Sciatic nerve (tissue), 2 donors: Measurements from ENCODE around the gene AUTS2. TPM values are rescaled to one million over a fixed set of nuclear protein-coding genes. Genes with fewer than 3 reads are reported as not detected.

ENCODE experiments used
- ATAC-seq: fragments of 200-7000 bp; cut with Tn5 transposase; one replicate; pipeline ENCODE4 v1.9.1; 2020; ENCODE audit warnings: mild to moderate bottlenecking, moderate library complexity
- DNase-seq: peaks from one replicate; pipeline ENCODE4 v3.0.0-alpha.2; 2020; ENCODE audit warnings: low spot score
- intact Hi-C: fragments of 100-400 bp; cut with DNase I; formaldehyde crosslinking; loops from one replicate; pipeline ENCODE4 v1.14.2; 2022
- total RNA-seq: library from RNA; stranded (reverse); fragmentation: NEBNext Ultra II Directional; extraction: Animal tissue kit (Norgen Biotek cat#: 25700); gene quantifications from one replicate; pipeline ENCODE4 v1.2.1, GENCODE V29; 2021
- donor health status: DM: no; HTN: no; CAD: no.
- donor health status: DM: no; HTN: no; CAD: no.

Gene AUTS2
- total RNA-seq, 1 donor from 2014 or later: 129 TPM

- intact Hi-C loops: no loop called here
- DNase-seq (no peak), ATAC-seq (no peak)
Observed at GRCh38 chr7:70421319-70421718, 823.0 kb downstream of the AUTS2 start.

GRCh38 chr7:70426249-70426880, 828.1 kb downstream of the AUTS2 start:
- ATAC-seq (no peak), DNase-seq (no peak)
- intact Hi-C loops: no loop called here

- DNase-seq (no peak), ATAC-seq (no peak)
- intact Hi-C loops: no loop called here
Observed at GRCh38 chr7:70432567-70433001, 834.3 kb downstream of the AUTS2 start.

- ATAC-seq (no peak), DNase-seq (no peak)
- intact Hi-C loops: no loop called here
Observed at GRCh38 chr7:70434376-70434775, 836.1 kb downstream of the AUTS2 start.

- DNase-seq: no peak
- intact Hi-C loops: no loop called here
- ATAC-seq: no peak
Observed at GRCh38 chr7:70434821-70435220, 836.5 kb downstream of the AUTS2 start.

GRCh38 chr7:70435634-70436033, 837.4 kb downstream of the AUTS2 start:
- ATAC-seq: no peak
- intact Hi-C loops: no loop called here
- DNase-seq: no peak

- intact Hi-C loops: no loop called here
- ATAC-seq: no peak
- no peak for DNase-seq
Observed at GRCh38 chr7:70436790-70437350, 838.6 kb downstream of the AUTS2 start.

GRCh38 chr7:70439651-70440050, 841.4 kb downstream of the AUTS2 start:
- DNase-seq (no peak), ATAC-seq (peak; percentile 22)
- intact Hi-C loops: no loop called here

- ATAC-seq (no peak), DNase-seq (no peak)
- intact Hi-C loops: no loop called here
Observed at GRCh38 chr7:70446448-70447143, 848.3 kb downstream of the AUTS2 start.

GRCh38 chr7:70448312-70448906, 850.1 kb downstream of the AUTS2 start:
- DNase-seq (no peak), ATAC-seq (no peak)
- intact Hi-C loops: no loop called here

- DNase-seq (no peak), ATAC-seq (no peak)
- intact Hi-C loops: no loop called here
Observed at GRCh38 chr7:70450731-70451130, 852.5 kb downstream of the AUTS2 start.

- ATAC-seq (no peak), DNase-seq (no peak)
- intact Hi-C loops: no loop called here
Observed at GRCh38 chr7:70455925-70456324, 857.6 kb downstream of the AUTS2 start.

GRCh38 chr7:70456719-70457118, 858.4 kb downstream of the AUTS2 start:
- intact Hi-C loops: no loop called here
- DNase-seq: no peak
- ATAC-seq: no peak

GRCh38 chr7:70457482-70457881, 859.2 kb downstream of the AUTS2 start:
- ATAC-seq (peak; percentile 43), DNase-seq (no peak)
- intact Hi-C loops: no loop called here

- ATAC-seq (peak; percentile 43), DNase-seq (peak; percentile 65)
- intact Hi-C loops: no loop called here
Observed at GRCh38 chr7:70457883-70458680, 859.8 kb downstream of the AUTS2 start.

GRCh38 chr7:70458745-70459144, 860.5 kb downstream of the AUTS2 start:
- DNase-seq: no peak
- intact Hi-C loops: no loop called here
- peak; percentile 40 for ATAC-seq

- DNase-seq: no peak
Observed at GRCh38 chr7:70459546-70459945, 861.3 kb downstream of the AUTS2 start.

GRCh38 chr7:70460071-70460470, 861.8 kb downstream of the AUTS2 start:
- intact Hi-C loops: no loop called here
- DNase-seq: no peak

More at GRCh38 chr7:70459546-70459945, 861.3 kb downstream of the AUTS2 start:
- ATAC-seq: no peak
- intact Hi-C loops: no loop called here

GRCh38 chr7:70460562-70460961, 862.3 kb downstream of the AUTS2 start:
- ATAC-seq (no peak), DNase-seq (no peak)
- intact Hi-C loops: no loop called here

More at GRCh38 chr7:70460071-70460470, 861.8 kb downstream of the AUTS2 start:
- no peak for ATAC-seq
